Smooth muscle cell of the brain vasculature (primary cell): Measurements from ENCODE around the gene NECTIN1.

Experiments used
- DNase-seq: peaks from one replicate; pipeline ENCODE4 v3.0.0-alpha.2; 2012; ENCODE audit warnings: low read depth, low spot score

NECTIN1 gene

DNA sequence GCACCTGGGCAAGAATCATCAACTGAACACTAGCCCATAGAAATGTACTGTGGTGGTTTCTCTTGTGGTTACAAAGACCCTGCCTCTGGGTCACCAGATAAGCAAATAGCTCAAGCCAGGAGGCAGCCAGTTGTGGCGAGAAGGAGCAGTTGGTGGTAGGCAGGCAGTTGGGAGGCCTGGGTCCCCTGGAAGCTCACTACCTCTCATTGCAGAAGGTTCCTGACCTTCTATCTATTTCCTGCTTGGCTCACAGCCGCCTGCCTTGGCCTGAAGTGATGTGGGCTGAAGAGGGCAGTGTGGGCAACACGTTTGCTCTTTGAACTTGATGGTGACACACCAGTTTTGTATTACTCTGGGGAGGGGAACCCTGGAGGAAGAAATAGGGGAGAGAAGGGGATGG is 34.7 kb downstream of the NECTIN1 start:
- no peak for DNase-seq

DNA sequence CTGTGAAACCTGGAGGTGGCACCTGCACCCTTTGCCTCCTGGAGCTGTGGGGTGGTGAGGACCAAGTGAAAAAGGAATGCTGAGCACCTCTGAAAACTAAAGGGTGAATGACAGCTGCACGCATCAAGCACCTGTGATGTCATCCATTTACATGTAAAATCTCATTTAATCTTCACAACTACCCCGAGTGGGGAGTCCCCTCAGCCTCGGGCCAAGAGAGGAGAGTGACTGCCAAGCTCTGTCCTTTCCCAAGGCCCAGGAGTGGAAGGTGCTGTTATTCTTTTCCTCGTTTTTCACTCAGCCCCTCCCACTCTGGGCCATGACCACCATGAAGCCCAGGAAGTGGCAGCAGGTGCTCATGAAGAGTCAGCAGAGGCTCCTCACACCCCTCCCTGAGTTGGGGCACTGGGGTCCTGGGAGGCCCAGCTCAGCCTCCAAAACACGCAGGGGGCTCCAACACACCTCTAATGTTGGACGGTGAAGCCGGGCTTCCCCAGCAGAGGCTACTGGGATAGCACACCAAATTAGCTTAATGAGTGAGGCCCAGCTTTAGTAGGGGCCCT is 35.7 kb downstream of the NECTIN1 start:
- DNase-seq = no peak

DNA sequence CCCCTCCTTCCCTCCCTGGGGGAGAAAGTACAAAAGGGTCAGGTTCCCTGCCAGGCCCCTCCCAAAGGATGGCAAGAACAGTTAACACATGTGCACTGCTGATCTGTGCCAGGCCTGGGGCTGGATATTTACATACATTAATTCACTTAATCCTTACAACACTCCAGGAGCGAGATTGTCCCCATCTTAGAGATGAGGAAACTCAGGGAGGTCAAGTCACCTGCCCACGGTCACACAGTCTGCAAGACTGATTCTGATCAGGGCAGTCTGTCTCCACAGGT is 36.5 kb downstream of the NECTIN1 start:
- DNase-seq = no peak

- DNase-seq = no peak
Observed at GRCh38 chr11:119691701-119692539, 37.1 kb downstream of the NECTIN1 start.

- no peak for DNase-seq
Observed at GRCh38 chr11:119691020-119691666, 37.9 kb downstream of the NECTIN1 start.

GRCh38 chr11:119689302-119689701 is 39.7 kb downstream of the NECTIN1 start:
- DNase-seq = no peak

GRCh38 chr11:119688356-119688755 is 40.6 kb downstream of the NECTIN1 start:
- DNase-seq = no peak

DNA sequence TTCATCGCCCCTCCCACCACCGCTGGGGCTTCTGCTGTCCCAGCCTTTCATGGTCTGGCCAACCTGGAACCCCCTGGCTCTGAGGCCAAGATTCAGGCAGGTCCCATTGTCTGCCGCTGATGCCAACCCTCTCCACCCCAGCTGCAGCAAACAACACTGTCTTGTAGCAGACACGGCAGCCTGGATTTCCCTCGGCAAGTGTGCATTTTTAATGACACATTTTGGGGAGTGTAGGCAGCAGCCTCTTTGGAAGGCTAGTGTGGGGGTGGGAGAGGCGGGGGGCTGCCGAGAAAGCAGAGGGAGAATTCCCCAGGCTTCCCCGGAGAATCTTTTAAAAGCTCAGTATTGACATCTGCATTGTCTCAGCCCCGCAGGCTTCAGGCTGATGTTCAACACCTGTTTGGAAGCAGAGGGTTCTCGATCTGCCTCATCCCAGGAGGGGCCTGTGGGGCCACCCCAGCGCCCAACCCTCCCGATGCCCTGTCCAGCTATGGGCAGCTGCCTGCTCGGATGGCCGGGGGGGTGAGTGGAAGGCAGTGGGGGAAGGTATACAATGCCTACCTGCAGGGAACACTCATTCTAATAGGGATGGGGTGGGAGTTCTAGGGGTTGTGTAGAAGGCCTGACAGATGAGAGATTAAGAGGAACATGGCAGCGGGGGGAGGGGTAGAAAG is 41.5 kb downstream of the NECTIN1 start:
- no peak for DNase-seq

DNA sequence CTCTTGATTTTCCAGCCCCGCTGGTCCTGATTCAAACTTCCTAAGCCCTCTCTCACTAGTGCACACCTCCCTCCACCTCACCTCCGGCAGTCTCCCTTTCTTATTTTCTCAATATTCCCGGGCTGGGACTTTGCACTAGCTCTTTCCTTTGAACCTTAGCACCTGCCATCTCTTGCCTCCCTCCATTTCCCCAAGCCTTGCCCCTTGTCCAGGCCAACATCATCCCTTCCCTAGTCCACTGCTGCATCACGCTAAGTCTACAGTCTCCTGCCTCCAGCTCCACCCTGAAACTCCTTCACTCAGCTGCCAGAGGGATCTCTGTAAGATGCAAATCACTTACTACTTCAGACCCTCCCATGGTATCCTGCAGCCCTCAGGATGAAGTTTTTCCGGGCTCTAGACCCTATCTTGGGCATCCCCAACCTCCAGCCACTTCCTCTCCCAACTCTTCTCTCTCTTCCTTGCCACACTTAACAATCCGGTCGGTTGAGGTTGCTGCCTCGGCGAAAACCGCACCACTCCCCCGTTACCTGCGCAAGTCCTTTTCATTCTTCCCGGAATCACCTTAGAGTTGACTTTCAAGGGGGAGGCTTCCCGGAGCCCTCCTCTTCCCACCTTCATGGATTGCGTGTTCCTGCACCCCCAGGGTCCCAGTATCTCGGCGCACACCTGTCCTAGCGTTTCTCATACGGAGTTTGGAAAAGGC is 42.7 kb downstream of the NECTIN1 start:
- no peak for DNase-seq

GRCh38 chr11:119685111-119685746 is 43.8 kb downstream of the NECTIN1 start:
- DNase-seq = no peak

DNA sequence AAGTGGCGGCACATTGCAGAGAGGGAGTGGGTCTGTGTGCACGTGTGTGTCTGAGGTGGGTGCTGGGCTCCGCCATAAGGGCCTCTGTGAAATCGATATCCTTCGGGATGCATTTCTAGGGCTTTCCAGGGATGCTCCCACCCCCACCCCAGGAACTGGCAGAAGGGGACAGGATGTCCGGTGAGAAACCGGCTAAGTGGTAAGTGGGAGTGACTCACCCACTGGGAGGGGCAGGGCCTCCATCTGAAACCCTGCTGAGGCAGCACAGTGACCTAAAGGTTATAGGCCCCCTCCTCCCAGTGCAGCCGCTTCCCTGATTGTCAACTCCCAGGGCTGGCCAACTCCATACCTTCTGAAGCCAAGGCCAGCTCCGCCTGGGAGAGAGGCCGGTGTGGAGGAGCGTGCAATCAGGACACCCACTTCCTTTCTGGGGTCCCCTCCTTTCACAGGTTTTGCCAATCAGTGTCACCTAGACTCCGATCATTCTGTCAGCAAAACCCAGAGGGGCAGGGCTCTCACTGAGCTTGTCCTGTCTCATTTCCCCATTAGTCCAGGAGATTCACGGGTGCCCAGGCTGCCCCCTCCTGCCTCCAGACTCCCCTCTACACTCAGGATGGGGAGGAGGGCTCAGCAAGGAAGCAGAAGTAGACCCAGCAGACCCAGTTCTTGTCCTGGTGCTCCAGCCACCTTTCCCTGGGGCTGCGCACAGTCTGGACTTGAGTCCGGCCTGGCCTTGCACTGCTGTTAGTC is 44.5 kb downstream of the NECTIN1 start:
- no peak for DNase-seq

GRCh38 chr11:119683783-119684182 is 45.2 kb downstream of the NECTIN1 start:
- no peak for DNase-seq

- DNase-seq = no peak
Observed at GRCh38 chr11:119681361-119681910, 47.6 kb downstream of the NECTIN1 start.

DNA sequence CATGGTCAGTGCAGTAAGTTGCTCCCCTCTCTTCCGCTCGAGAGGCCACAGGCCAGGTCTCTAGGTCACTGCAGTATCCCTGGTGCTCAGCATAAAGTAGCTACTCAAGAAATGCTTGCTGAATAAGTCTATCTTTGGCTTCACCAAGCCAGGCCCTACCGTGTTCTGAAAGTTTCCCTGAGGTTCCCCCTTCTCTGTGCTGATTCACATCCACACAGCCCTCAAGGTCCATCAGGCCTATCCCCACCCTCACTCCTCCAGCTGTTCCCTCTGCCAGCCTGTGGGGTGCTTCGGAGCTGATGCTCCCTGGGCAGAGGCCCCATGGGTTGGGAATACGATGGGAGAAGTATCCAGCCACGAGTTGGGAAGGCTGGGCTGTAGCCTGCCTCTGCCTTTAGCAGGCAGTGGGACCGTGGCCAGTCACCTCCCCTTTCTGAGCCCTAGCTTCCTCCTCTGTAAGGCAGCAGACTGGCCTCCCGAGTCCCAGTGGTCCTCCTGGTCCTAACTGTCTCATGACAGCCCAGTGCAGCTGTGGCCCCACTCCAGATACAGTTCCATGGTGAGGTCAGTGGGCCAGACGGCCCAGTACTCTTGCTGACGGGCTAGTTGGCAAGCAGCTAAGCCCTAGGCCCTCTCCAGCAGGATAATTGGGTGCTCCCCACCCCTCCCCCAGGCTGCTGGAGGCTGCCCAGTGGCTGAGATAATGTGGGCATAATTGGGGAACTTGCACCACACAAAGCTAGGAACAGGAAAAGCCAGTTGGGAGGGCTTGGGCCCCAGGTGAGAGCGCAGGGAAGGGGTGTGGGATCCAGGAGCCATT is 48.2 kb downstream of the NECTIN1 start:
- no peak for DNase-seq

GRCh38 chr11:119679346-119679745 is 49.7 kb downstream of the NECTIN1 start:
- DNase-seq = no peak

DNA sequence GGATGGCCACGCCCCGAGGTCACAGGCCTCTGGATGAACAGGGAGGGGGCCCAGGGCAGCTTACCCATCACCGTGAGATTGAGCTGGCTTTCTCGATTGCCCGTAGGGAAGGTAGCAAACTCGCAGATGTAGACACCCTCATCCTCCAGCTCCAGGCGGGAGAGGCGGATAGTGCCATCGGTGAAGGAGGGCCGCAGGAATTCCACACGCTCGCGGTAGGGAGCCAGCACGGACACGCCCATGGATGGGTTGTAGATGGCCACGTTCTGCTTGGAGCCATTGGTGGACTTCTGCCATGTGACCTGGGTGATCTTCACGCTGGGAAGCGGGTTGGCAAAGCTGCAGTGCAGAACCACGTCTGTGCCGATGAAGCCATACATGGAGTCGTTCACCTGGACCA is 50.6 kb downstream of the NECTIN1 start:
- DNase-seq = no peak

- no peak for DNase-seq
Observed at GRCh38 chr11:119677840-119678239, 51.2 kb downstream of the NECTIN1 start.

DNA sequence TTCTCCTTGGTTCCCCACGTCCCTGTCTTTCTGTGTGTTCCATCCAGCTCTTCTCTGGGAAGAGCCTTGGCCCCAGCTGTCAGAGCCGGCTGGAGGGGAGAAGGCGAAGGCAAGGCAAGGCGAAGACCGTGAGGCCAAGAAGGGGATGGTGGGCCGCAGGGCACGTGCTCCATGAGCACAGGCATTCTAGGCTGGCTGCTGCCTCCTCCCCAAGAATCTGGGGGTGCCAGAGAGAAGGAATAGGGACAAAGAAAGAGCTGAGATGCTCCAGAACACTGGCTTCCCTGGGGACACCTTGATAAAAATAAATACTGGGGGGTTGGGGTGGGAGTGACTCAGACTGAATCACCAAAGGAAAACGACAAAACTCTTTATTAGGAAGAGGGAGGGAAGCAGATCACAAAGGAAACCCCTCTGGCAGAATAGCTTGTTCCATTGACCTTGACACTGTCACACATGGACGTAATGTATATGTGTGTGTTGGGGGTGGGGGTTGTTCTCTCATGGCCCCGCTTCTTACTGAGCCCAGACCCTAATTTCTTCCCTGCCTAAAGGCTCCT is 52.5 kb downstream of the NECTIN1 start:
- DNase-seq = no peak

DNA sequence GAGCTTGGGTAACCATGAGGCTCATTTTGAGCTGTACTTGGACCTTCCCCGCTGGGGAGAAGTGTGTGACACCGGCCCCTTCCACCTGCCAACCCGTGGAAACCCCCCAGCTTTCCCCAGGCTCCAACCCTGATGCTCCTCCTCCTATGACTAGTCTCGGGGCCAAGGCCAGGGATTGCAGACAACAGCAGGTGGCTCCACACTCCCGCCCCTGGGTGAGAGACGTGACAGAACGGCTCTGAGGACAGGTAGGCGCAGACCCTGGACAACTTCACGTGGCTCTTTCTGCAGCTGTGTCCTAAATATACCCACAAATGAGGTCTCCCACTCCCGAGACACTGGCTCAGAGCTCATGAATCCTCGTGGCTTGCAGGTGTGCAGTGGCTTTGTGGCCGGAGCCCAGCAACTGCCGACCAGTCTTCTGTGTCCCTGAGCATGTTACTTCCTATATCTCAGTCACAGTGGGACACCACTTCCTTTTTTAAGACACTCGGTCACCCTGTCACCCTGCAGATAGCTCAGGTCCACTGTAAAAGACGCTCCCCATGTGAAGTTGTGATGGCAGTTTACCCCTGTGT is 55.2 kb downstream of the NECTIN1 start:
- DNase-seq = no peak
